IPS DF 4.7 (cell line): ENCODE data around the gene RAB25.
"Not testable (repeated sequence)": the region's sequence is repeated elsewhere in the genome, so short reads cannot be mapped to it uniquely, and the experiment has no call there.

Source experiments
- DNase-seq: peaks from one replicate; pipeline ENCODE4 v3.0.0-alpha.2; 2013; ENCODE audit warnings: low spot score; ENCODE audit errors: extremely low read depth

The RAB25 gene

GRCh38 chr1:156054500-156055280 is 6.3 kb upstream of the RAB25 start, which contains the start of gene LAMTOR2:
Gene LAMTOR2, plus strand, starts transcription at chr1:156054782. Its CDS starts 108 bp downstream, at chr1:156054890.
- peak; percentile 92 for DNase-seq

DNA sequence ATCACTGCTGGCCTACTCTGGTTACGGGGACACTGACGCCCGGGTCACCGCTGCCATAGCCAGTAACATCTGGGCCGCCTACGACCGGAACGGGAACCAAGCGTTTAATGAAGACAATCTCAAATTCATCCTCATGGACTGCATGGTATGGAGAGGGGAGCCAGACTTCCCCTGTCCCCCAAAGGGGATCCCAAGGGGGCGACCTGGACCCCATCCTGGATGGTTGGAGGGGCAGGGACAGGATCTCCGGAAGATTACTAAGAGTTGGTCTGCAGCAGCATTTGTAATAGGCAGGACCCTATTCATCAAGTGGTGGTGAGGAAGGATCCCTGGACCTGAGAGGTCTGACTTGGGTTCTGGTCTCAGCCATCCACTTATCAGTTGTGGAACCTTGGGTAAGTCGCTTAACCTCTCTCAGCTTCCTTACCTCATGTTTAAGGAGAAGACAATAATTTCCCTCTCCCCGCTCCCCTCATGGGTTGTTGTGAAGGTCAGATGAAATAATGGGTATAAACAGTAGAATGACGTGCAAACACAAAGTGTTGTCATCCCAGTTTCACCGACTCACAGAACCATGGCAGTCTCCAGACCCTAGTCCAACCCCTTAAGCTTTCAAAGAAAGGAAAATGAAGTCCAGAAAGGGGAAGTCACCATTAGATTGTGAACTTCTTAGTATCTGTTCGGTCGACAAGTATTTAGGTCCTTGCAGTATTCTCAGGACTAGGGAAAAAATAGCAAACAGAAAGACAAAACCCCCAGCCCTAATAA is 5.5 kb upstream of the RAB25 start:
- DNase-seq = no peak

- DNase-seq = no peak
Measured at GRCh38 chr1:156056326-156056849, 4.6 kb upstream of the RAB25 start.

GRCh38 chr1:156062189-156062588 is 1.2 kb downstream of the RAB25 start:
- no peak for DNase-seq

- DNase-seq = no peak
Measured at GRCh38 chr1:156063997-156064285, 3.0 kb downstream of the RAB25 start.

GRCh38 chr1:156064615-156065014 is 3.7 kb downstream of the RAB25 start:
- no peak for DNase-seq

DNA sequence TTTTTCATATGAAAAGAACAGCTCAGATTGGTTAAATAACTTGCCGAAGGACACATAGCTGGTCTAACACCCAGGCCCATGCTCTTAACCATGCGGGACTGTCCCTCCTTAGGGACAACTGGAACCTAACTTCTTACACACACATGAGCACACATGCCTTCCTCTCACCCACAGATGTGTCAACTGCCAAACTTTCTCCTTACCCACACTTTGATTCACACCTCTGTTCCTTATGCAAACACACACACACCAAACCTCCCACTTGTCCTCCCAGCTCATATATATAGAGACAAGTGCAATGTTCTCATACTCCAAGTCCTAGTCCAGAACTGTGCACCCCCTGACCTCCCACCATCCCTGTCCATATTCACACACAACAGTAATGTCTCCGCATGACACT is 4.3 kb downstream of the RAB25 start:
- no peak for DNase-seq

DNA sequence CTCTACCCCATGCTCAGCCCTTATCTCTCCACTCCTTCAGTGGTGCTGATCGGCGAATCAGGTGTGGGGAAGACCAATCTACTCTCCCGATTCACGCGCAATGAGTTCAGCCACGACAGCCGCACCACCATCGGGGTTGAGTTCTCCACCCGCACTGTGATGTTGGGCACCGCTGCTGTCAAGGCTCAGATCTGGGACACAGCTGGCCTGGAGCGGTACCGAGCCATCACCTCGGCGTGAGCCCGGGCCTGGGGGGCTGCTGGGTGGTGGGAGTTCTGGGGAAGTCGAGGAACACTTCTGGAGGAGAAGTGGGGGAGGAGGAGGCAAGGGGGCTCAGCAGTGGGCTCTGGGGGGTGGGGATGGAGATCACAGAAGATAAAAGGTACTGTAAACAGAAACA is 4.9 kb downstream of the RAB25 start:
- no peak for DNase-seq

- no peak for DNase-seq
Measured at GRCh38 chr1:156067262-156067661, 6.3 kb downstream of the RAB25 start.

- no peak for DNase-seq
Measured at GRCh38 chr1:156069490-156070455, 8.8 kb downstream of the RAB25 start.

GRCh38 chr1:156070548-156070947 is 9.6 kb downstream of the RAB25 start:
- no peak for DNase-seq

DNA sequence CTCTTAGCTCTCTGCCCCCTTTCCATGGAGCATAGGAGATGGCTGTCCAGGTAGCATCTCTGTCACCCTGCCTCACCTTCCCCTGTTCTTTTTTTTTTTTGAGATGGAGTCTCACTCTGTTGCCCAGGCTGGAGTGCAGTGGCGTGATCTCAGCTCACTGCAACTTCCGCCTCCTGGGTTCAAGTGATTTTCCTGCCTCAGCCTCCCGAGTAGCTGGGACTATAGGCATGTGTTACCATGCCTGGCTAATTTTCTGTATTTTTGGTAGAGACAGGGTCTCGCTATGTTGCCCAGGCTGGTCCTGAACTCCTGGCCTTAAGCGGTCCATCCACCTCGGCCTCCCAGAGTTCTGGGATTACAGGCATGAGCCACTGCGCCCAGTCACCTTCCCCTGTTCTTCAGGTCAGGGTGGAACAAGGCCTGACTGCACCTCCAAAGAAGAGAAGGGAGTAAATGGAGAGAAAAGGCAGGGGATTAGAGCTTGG is 10.4 kb downstream of the RAB25 start:
- DNase-seq = not testable (repeated sequence)

GRCh38 chr1:156072251-156072650 is 11.3 kb downstream of the RAB25 start:
- no peak for DNase-seq

- no peak for DNase-seq
Measured at GRCh38 chr1:156073110-156073687, 12.2 kb downstream of the RAB25 start.

DNA sequence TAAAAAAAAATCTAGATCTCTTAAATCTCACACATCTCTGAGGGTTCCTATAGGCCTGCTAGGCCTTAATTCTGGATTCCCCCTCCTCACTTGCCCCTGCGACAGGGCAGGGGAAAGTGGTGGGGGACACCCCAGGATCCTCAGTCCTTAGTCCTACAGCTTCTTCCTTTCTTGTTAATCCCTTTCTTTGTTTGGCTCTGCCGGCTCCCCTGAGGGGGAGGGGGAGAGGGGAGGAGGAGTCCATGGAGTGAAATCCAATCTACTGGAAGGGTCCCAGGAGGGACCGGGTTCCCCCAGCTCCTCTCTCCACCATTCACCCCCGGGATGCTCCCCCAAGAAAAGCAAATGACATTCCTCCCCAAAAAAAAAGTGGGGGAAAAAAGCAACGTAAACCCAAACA is 12.8 kb downstream of the RAB25 start:
- no peak for DNase-seq

- no peak for DNase-seq
Measured at GRCh38 chr1:156074661-156075060, 13.7 kb downstream of the RAB25 start.

GRCh38 chr1:156075162-156075561 is 14.2 kb downstream of the RAB25 start:
- no peak for DNase-seq

DNA sequence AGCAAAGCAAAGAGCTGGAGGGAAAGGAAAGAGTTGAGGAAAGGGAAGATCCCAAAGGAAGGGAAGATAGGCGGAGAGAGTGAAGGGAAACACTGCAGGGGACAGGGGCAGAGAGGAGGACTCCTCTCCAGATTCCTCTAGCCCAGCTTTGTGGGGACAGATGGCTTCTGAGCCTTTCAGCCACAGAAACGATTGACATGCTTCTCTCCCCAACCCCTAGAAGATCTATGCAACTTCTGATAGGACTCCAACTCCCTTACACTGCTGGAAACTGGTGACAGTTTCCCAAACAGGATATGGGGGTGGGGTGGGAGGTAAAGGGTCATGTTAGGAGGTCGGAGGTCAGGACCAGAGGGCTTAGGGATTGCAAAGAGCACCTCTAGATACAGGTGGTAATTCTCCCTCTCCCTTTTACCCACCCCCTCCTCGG is 14.8 kb downstream of the RAB25 start:
- no peak for DNase-seq

- DNase-seq = no peak
Measured at GRCh38 chr1:156076609-156077429, 15.9 kb downstream of the RAB25 start.

GRCh38 chr1:156077430-156077760 is 16.4 kb downstream of the RAB25 start:
- DNase-seq = no peak
